ENCODE data around the gene LGALS4.
"Not testable (repeated sequence)": the region's sequence is repeated elsewhere in the genome, so short reads cannot be mapped to it uniquely, and the experiment has no call there.

Gene LGALS4
- 0.94 to 1.8 reads per million in 2 donors for total RNA-seq

GRCh38 chr19:38812841-38813320 lies at the start of gene LGALS4:
LGALS4 (minus strand) TSS chr19:38812945; CDS start chr19:38812886, 59 bp downstream.
- DNase-seq: no peak

DNA sequence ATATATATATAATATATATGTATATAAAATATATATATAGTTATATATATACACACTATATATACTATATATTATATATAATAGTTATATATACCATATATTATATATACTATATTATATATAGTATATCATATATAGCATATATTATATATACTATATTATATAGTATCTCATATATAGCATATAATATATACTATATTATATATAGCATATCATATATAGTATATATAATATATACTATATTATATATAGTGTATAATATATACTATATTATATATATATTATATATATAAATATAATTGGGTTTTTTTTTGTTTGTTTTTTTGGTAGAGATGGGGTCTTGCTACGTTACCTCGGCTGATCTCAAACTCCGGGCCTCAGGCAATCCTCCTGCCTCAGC lies 48.6 kb upstream of the LGALS4 start:
- DNase-seq: no peak

- DNase-seq: not testable (repeated sequence)
These were observed 47.0 kb upstream of the LGALS4 start for GRCh38 chr19:38859631-38860204.

DNA sequence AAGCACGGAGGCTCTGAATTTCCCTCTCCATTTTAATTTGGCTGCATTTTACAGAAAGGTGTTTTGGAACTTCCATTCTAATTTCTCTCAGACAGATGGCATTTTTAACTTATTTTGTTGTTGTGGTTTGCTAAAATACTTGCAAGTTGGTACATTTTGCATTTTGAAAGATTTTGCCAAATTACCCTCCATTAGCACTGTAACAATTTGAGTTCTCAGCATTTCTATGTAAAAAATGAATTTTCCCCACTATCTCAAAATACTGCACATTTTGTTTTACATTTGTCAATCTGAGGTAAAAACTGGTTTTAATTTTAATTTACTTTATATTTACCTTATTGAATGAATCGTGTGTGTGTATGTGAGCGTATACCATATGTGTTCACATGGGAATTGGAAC lies 44.1 kb upstream of the LGALS4 start:
- no peak for DNase-seq

- not testable (repeated sequence) for DNase-seq
These were observed 43.0 kb upstream of the LGALS4 start for GRCh38 chr19:38855751-38856150.

- not testable (repeated sequence) for DNase-seq
These were observed 42.2 kb upstream of the LGALS4 start for GRCh38 chr19:38854961-38855360.

- no peak for DNase-seq
These were observed 40.5 kb upstream of the LGALS4 start for GRCh38 chr19:38853214-38853613.

- DNase-seq: peak in 4 of 5 experiments; percentile 40 to 78 (median 59)
These were observed 39.7 kb upstream of the LGALS4 start for GRCh38 chr19:38852231-38853044.

- peak; percentile 78 to 95 (median 83) for DNase-seq
These were observed 39.0 kb upstream of the LGALS4 start for GRCh38 chr19:38851622-38852230.

- peak in 3 of 5 experiments; percentile 15 to 52 (median 25) for DNase-seq
These were observed 38.4 kb upstream of the LGALS4 start for GRCh38 chr19:38850976-38851621.

DNA sequence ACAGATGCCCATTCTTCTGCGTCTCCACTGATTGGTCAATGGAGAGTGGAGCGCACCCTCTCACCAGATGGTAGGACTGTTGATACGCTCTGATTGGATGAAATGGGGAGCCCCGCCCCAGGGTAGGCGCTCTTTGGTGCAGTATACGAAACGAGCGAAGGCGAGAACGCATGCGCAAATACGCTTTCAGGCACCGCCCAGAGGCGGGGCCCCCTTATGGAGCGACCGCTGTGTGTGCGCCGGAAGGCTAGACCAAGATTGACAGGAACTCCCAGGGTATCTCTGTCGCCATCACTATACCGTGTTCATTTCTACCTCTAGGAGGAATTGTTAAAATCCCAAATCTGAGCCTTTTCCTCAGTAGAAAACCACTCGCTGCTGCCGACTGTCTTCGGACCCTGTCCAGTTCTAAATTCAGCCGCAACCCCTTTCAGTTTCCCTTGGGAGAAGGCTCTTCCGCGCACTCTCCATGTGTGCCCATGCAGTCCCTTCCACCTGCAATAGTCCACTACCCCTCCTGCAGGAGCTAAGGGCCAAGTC lies 37.8 kb upstream of the LGALS4 start:
- peak in 2 of 5 experiments; percentile 92 to 100 for DNase-seq

DNA sequence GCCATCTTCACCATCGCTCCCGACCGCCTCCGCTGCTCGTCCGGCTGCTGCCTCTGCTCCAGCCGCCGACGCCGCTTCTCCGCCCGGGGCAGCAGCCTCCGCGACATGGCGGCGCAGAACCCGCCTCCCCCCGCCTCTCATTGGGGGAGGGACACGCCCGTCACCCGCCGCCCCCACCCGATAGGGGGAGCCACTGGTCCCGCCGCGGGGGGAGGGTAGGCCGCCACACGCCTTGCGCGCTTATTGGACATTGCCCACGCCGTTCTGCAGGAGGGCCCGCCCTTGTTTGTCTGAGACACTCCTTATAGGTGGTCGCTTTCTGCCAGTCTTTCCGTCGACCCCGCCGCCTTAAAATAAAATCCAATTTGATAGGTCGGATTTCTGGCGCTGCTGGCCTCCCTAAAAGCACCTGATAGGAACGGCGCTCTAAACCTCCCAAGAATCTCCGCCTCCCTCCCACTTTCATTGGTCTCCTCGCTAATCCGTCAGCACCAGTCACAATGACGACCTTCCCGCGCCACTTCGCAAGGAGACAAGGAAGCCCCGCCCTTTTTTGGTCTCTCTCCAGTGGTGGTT lies 37.2 kb upstream of the LGALS4 start, which contains the start of gene HNRNPL:
HNRNPL (minus strand) TSS at position 127 of the 576 bp plus-strand sequence; CDS start at position 107, 20 bp downstream.
- peak in 4 of 5 experiments; percentile 97 to 100 (median 99) for DNase-seq

DNA sequence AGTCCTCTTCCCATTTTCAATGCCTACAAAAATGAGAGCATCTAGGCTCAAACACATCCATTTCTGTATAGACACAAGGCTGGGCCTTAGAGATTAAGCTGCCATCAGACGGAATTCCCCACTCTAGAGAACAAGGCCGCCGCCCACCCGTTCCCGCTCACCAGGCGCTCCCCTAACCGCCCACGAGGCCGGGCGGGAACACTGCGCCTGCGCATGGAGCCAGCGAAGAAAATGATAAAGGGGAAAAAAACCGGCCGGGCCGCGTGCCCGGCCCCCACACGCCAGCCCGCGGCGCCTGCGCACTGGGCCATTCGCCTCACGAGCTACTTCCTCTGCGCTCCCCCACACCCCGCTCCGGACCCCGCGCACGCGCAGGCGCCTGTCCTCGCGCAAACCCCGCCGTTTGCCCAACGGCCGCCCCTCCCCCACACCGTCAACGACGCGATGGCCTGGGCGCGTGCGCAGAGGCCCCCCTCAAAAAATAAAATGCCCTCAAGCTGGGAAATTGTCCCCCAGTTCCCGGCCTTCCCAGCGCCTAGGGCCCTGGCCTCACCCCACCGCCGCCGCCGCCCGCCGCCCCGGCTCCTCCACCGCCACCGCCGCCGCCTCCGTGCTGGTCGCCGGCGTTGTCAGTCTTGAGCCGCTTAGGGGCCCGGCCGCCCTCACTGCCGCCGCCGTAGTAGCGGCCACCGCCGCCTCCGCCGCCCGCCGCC lies 36.6 kb upstream of the LGALS4 start:
- DNase-seq: peak; percentile 92 to 99 (median 97)

- DNase-seq: no peak
These were observed 35.8 kb upstream of the LGALS4 start for GRCh38 chr19:38848299-38849146.

DNA sequence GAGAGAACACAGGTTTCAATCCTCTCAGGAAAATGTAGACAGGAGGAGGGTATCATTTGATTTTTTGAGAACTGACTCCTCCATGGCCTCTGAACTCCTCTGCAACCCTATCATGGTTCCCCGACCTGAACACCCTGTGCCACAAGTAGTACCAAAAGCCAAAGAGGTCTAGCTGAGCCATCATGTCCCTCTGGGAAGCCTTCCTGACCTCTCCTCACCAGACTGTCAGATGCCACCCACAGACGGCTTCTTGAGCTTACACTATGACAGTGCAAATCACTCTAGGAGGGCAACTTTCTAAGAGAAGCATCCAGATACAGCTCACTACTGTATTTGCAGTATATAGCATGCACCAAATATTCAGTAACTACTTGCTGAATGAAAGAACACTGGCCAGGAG lies 33.4 kb upstream of the LGALS4 start:
- DNase-seq: no peak

DNA sequence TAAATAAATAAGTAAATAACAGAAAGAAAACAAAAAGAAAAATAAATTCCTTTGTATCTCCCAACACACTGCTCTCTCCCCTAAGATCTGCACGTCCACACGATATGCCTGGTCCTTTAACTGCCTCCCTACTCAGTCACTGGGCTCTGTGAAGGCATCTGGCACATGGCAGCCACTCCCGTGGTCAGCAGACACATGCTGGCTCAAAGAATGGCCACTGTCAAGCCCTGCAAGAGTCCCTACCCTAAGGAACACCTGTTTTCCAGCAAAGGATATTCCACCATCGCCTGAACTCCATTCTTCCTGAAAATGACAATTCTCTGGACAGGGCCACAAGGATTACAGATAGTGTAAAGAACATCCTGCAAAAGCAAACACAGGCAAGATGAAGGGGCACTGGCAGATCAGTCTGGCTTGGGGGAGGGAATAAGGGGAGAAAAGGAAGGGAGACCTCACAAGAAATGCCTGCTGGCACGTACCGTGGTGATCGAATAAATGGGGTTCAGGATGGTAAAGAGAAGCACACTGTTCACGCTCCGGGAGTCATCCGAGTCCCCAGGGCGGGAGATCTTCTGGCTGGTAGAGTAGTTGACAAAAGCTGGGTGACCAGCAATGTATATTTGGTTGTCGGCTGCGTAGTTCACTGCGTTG lies 32.8 kb upstream of the LGALS4 start:
- DNase-seq: no peak

GRCh38 chr19:38844093-38844686 lies 31.4 kb upstream of the LGALS4 start:
- DNase-seq: no peak

- no peak for DNase-seq
These were observed 30.5 kb upstream of the LGALS4 start for GRCh38 chr19:38843175-38843758.
